Astrocyte of the hippocampus (primary cell): ENCODE results near the gene ZNF281.
A peak's percentile ranks its signal among the peaks of the same experiment; 100 is the strongest.
"Not testable (repeated sequence)": the region's sequence is repeated elsewhere in the genome, so short reads cannot be mapped to it uniquely, and the experiment has no call there.

Source experiments
- DNase-seq: peaks from one replicate; pipeline ENCODE4 v3.0.0; 2011; ENCODE audit warnings: low read depth, low spot score

The ZNF281 gene

GRCh38 chr1:200409761-200410565 is at the start of gene ZNF281:
Gene ZNF281, minus strand, starts transcription at chr1:200410036. Its CDS starts 331 bp downstream, at chr1:200409705.
- DNase-seq: peak; percentile 97

GRCh38 chr1:200458780-200459179 is 48.9 kb upstream of the ZNF281 start:
- DNase-seq: no peak

DNA sequence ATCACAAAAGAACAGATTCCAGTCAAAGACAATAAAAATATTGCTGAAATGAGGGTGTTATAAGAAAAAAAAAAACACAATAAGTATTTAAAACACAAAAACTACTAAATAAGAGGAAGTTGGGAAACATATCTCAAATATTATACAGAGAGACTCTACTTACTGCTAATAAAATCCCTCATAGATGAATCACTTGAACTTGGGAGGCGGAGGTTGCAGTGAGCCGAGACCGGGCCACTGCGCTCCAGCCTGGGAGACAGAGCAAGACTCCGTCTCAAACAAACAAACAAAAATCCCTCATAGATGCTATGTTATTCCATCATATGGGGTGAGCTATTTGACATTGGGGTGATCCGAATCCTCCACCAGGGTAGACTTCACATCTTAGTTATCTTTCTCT is 48.0 kb upstream of the ZNF281 start:
- no peak for DNase-seq

GRCh38 chr1:200454425-200454824 is 44.6 kb upstream of the ZNF281 start:
- DNase-seq: no peak

DNA sequence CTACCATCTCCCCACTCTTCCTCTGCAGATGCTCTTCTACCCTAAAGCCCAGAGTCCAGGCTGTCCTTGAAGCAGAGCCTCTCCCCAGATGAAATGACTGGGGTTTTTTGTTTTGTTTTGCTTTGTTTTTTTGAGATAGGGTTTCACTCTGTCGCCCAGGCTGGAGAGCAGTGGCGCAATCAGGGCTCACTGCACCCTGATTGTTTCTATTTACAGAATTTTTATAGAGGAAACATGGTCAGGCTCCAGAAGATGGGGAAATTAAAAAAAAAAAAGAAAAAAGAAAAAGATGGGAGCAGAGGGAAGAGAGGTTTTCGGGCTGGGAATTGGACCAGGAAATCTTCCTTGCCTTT is 43.7 kb upstream of the ZNF281 start:
- DNase-seq: no peak

DNA sequence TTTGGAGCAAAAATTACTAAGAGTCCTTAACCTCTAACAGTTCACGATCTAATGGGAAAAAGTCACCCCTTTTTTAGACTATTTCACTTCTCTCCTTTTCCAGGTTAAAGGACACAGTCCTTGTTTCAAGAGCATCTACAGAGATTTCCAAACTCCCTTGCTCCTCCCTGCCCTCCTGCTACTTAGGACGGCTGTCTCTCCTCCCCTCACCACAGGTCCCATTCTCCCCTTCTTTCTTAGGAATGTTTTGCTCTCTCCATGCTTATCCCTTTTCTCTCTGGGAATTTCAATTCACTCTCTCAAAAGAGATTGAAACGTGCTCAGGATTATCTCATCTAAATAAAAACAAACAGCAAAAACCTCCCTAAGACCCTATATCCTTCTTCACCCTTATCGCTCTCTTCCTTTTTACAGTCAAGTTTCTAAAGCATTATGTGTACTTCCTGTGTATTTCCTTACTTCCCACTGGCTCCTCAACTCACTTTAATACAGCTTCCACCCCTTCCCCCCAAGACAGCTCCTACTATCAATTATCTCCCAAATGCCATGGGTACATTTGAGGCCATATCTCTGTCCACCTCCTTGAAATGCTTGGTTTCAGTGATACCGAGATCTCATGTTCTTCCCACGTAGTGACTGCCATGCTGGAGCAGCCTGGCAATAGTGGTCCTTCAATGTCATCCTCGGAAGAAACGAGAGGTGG is 43.2 kb upstream of the ZNF281 start:
- no peak for DNase-seq

- DNase-seq: no peak
These were observed 38.4 kb upstream of the ZNF281 start for GRCh38 chr1:200448034-200448762.

- no peak for DNase-seq
These were observed 35.4 kb upstream of the ZNF281 start for GRCh38 chr1:200445213-200445612.

DNA sequence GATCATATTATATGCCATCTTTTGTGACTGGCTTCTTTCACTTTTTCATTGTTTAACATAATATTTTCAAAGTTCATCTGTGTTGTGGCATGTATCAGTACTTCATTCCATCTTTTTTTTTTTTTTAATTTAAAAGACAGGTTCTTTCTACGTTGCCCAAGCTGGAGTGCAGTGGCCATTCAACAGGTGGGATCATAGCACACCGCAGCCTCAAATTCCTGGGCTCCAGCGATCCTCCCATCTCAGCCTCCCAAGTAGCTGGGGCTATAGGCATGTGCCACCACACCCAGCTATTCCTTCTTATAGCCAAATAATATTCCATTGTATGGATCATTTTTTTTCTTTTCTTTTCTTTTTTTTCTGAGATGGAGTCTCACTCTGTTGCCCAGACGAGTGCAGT is 34.6 kb upstream of the ZNF281 start:
- DNase-seq: no peak

- DNase-seq: no peak
These were observed 34.0 kb upstream of the ZNF281 start for GRCh38 chr1:200443860-200444259.

DNA sequence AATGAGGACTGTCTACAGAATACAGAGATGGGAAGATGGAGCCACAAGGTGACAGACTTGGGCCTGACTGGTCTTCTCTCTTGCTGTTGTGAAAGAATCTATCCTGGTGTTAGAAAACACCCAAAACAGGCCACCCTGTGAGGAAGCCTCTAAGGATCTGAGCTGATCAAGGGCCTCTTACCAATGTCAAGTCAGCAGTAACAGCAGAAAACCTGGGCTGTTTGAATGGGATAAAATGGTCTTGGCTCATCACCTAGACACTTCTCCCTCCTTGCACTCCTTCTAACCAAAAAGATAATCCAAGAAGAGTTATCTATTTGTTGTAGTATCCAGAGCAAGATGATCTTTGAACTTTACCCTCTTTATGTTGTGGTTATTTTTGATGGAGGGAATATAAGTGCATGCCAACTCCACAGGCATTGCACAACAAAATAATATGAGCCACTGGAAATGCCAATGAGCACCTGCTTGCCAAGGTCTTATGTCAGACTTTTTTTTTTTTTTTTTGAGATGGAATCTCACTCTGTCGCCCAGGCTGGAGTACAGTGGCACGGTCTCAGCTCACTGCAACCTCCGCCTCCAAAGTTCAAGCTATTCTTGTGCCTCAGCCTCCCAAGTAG is 32.8 kb upstream of the ZNF281 start:
- no peak for DNase-seq

GRCh38 chr1:200442023-200442422 is 32.2 kb upstream of the ZNF281 start:
- no peak for DNase-seq

DNA sequence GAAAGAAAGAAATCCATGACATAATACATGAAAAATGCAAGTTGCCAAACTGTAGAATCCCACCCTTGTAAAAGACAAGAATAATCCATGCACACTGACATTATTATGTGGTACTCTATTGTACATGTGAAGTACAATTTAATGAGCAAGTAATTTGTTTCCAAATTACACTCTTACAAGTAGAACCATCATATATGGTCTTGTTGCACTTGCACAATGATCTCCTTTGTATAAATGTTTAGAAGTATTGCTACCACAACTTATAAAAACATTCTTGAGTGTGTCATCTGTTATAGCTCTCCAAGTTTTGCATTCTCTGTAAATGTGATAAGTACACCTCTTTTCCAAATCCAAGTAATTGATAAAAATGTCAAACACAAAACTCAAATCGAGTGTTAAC is 29.1 kb upstream of the ZNF281 start:
- peak; percentile 8 for DNase-seq

- not testable (repeated sequence) for DNase-seq
These were observed 28.6 kb upstream of the ZNF281 start for GRCh38 chr1:200438413-200438812.

DNA sequence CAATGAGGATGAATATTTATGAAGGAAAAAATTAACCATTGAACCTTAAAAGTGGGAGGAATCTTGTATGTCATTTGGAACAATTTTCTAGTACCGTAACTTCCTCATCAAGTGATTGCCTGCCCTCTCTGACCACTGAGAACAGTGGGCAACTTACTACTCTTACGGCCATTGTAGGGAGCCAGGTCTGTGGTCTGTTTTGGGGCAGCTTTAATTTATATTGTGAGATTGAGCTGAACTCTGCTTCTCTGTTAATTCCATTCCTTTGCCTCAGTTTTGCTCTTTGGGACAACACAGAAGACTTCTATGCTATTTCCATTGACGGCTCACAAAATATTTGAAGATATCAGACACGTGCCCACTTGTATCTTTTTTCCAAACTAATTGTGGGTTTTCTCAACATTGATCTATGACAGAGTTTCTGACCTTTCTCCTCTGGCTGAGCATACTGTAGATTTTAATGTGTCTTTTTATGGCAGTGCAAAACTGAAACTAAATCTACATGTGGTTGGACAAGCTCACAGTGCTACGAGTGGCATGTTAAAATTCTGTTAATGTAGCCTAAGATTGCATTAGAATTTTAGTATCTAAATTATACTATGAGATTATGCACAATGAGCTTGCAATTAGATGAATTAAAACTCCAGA is 27.8 kb upstream of the ZNF281 start:
- no peak for DNase-seq

GRCh38 chr1:200437088-200437487 is 27.3 kb upstream of the ZNF281 start:
- DNase-seq: no peak

DNA sequence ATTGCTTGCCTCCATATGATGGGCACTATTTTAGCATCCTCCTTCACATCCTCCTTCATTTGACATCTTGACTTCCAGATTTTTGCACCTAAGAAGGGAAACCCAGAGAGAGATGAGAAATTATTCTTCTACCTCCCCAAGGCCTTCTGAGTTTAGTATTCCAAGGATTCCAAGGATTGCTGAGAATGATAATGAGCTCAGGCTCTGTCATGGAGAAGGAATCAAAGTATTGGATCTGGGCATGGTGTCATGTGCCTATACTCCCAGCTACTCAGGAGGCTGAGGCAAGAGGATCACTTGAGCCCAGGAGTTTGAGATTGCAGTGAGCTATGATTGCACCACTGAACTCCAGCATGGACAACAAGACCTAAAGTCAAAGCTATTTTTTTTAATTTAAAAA is 26.6 kb upstream of the ZNF281 start:
- DNase-seq: no peak

GRCh38 chr1:200435200-200435780 is 25.5 kb upstream of the ZNF281 start:
- no peak for DNase-seq

DNA sequence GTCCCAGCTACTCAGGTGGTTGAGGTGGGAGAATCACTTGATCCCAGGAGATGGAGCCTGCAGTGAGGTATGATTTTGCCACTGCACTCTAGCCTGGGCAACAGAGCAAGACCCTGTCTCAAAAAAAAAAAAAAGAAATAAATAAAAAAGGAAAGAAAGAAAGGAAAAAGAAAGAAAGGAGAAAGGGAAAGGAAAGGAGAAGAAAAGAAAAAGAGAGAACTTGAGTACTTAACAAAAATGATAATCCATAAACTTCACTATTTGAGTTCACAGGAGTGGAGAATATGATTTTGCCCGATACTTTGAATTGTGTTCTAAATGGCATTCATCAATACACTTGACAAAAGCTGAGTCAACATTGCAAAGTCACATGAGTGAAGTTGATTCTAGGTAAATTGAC is 23.8 kb upstream of the ZNF281 start:
- DNase-seq: no peak

DNA sequence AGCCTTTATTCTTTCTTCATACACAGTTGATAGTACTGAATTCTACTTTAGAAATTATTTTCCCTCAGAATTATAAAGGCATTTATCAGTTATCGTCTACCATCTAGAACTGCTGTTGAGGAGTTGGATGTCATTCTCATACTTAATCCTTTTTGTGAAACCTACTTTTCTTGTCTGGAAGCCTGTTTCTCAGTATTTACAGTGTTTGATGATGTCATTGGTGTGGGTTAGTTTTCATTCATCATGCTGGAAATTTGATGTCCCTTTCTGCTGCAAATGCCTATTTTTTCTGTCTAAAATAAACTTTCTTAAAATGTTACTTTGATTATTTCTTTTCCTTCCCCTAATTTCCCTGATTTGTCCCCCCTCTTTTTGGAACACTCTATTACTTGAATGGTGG is 22.8 kb upstream of the ZNF281 start:
- DNase-seq: no peak

- DNase-seq: peak; percentile 47
These were observed 19.4 kb upstream of the ZNF281 start for GRCh38 chr1:200429221-200429751.
